GM12878 (cell line): ENCODE measurements around the gene FHL2. TPM values are rescaled to one million over a fixed set of nuclear protein-coding genes. Genes with fewer than 3 reads are reported as not detected.

ENCODE experiments used
- ATAC-seq: fragments of 200-7000 bp; cut with Tn5 transposase; 3 replicates; pipeline ENCODE4 v1.9.1; 2020; ENCODE audit warnings: mild to moderate bottlenecking, moderate library complexity
- BruUV-seq: library from RNA; stranded (reverse); fragments of 400-500 nt; replicated peaks from 2 replicates; lab custom pipeline; 2021; lab: Mats Ljungman, UMichigan
- CTCF ChIA-PET: fragments of 300-600 bp; sonication (Branson Sonifier 250); formaldehyde crosslinking; extraction: SDS; loops from one replicate; lab custom pipeline; 2021; ENCODE audit warnings: inconsistent platforms; lab: Yijun Ruan, JAX
- POLR2A ChIA-PET: fragments of 350-600 bp; formaldehyde crosslinking; extraction: SDS; loops from one replicate; lab custom pipeline; 2021; ENCODE audit warnings: inconsistent platforms; lab: Charles Lee
- RAD21 ChIA-PET: fragments of 300-600 bp; sonication (Branson Sonifier 250); formaldehyde crosslinking; loops from one replicate; lab custom pipeline; 2023; ENCODE audit warnings: antibody characterized with exemption; ENCODE audit not compliant: unreplicated experiment; lab: Charles Lee
- SMC1A ChIA-PET: fragments of 300-600 bp; sonication (Branson Sonifier 250); formaldehyde crosslinking; loops from one replicate; lab custom pipeline; 2023; ENCODE audit not compliant: unreplicated experiment, uncharacterized antibody; lab: Charles Lee
- DNase-seq: peaks from one replicate; pipeline ENCODE4 v3.0.0-alpha.2; 2011; ENCODE audit warnings: low read depth, low spot score
- FAIRE-seq: peaks from 3 replicates; lab custom pipeline; 2011; peaks lifted over from hg19 to GRCh38; lab: Jason Lieb, UNC
- H2AFZ ChIP-seq: 2 replicates; pipeline ENCODE4 v1.6.0; 2011; ENCODE audit warnings: low read depth, low read length, control low read depth; ENCODE audit not compliant: control insufficient read depth
- H3K27ac ChIP-seq: 2 replicates; pipeline ENCODE4 v1.5.1; 2011; ENCODE audit warnings: control low read depth; ENCODE audit not compliant: control insufficient read depth, insufficient read depth
- H3K27me3 ChIP-seq, 2 experiments: replicated peaks in 1 of 2; 2 replicates each; pipeline versions ENCODE4 v1.6.0 to v1.6.1; 2011; ENCODE audit warnings: low read length in 1 of 2; ENCODE audit not compliant: control insufficient read depth in 2 of 2, insufficient read depth in 2 of 2
- H3K36me3 ChIP-seq, 2 experiments: 2 replicates each; pipeline ENCODE4 v1.5.1; 2011; ENCODE audit warnings: low read length in 1 of 2; ENCODE audit not compliant: control insufficient read depth in 2 of 2, insufficient read depth in 2 of 2
- H3K4me1 ChIP-seq: 2 replicates; pipeline ENCODE4 v1.6.1; 2011; ENCODE audit warnings: mild to moderate bottlenecking, low read length, moderate library complexity, mixed read lengths; ENCODE audit not compliant: control insufficient read depth, insufficient read depth
- H3K4me2 ChIP-seq: 2 replicates; pipeline ENCODE4 v1.6.0; 2011; ENCODE audit warnings: control low read depth; ENCODE audit not compliant: control insufficient read depth, insufficient read depth
- H3K4me3 ChIP-seq: fragments of 200-600 bp; sonication (generic); 2 replicates; pipeline ENCODE4 v1.5.1; 2016
- H3K79me2 ChIP-seq: 2 replicates; pipeline ENCODE4 v1.6.0; 2011; ENCODE audit warnings: low read length; ENCODE audit not compliant: control insufficient read depth, insufficient read depth
- H3K9ac ChIP-seq: 2 replicates; pipeline ENCODE4 v1.8.0; 2011; ENCODE audit warnings: low read length, control low read depth, mixed read lengths; ENCODE audit not compliant: control insufficient read depth, insufficient read depth
- H3K9me3 ChIP-seq: replicated peaks from 3 replicates; pipeline ENCODE4 v1.5.1; 2011; ENCODE audit warnings: mild to moderate bottlenecking, low read length; ENCODE audit not compliant: control insufficient read depth, insufficient read depth
- H4K20me1 ChIP-seq: 2 replicates; pipeline ENCODE4 v1.6.0; 2011; ENCODE audit not compliant: control insufficient read depth, insufficient read depth
- EP300 ChIP-seq, 2 experiments: fragments of 150-350 bp in 1 of 2; IDR thresholded peaks; 2 replicates each; pipeline ENCODE4 v1.6.1; 2011 to 2012; ENCODE audit warnings: low read depth in 2 of 2, low read length in 2 of 2, borderline replicate concordance in 1 of 2, improper control_type of control experiment in 1 of 2, inconsistent platforms in 1 of 2; ENCODE audit not compliant: control insufficient read depth in 1 of 2
- EZH2 ChIP-seq: IDR thresholded peaks from 2 replicates; pipeline ENCODE4 v1.6.1; 2012; ENCODE audit warnings: low read depth, mild to moderate bottlenecking, control low read depth, inconsistent platforms, low read length, borderline replicate concordance; ENCODE audit not compliant: control insufficient read depth
- GATAD2B ChIP-seq: fragments of 450-650 bp; conservative IDR thresholded peaks from 2 replicates; pipeline ENCODE4 v1.6.1; 2017; ENCODE audit warnings: low read depth, mild to moderate bottlenecking, moderate library complexity
- KDM1A ChIP-seq: fragments of 200-600 bp; sonication (generic); IDR thresholded peaks from 2 replicates; pipeline ENCODE4 v1.6.1; 2016; ENCODE audit warnings: borderline replicate concordance
- MXI1 ChIP-seq: fragments of 150-350 bp; IDR thresholded peaks from 2 replicates; pipeline ENCODE4 v1.6.1; 2011; ENCODE audit warnings: low read depth, mild to moderate bottlenecking, inconsistent platforms, low read length, improper control_type of control experiment
- TBL1XR1 ChIP-seq: IDR thresholded peaks from 2 replicates; pipeline ENCODE4 v1.6.1; 2012; ENCODE audit warnings: low read depth, low read length, improper control_type of control experiment
- YY1 ChIP-seq: IDR thresholded peaks from 2 replicates; pipeline ENCODE4 v1.6.1; 2011; ENCODE audit warnings: low read depth, mild to moderate bottlenecking, low read length
- ZNF592 ChIP-seq: fragments of 450-650 bp; IDR thresholded peaks from 2 replicates; pipeline ENCODE4 v1.6.1; 2017; ENCODE audit warnings: mild to moderate bottlenecking, moderate library complexity
- WGBS: methylation state at CpG from one replicate; pipeline ENCODE4 v1.1.6; 2016; ENCODE audit warnings: low lambda C conversion rate; ENCODE audit not compliant: insufficient replicate concordance, insufficient coverage; ENCODE audit errors: missing lambda C conversion rate; 5-methylcytosine and 5-hydroxymethylcytosine counted together
- in situ Hi-C: fragments of 300-500 bp; cut with MboI; formaldehyde crosslinking; loops from 9 replicates; pipeline ENCODE4 v1.14.3; 2018; ENCODE audit warnings: mixed read lengths
- intact Hi-C: fragments of 100-400 bp; cut with micrococcal nuclease; formaldehyde crosslinking; loops from one replicate; pipeline ENCODE4 v1.14.2; 2022; ENCODE audit not compliant: unreplicated experiment
- polyA plus RNA-seq, 11 experiments: library from polyadenylated mRNA; depleted of rRNA in 4 of 11; unstranded in 6 of 11; stranded (reverse) in 5 of 11; fragments of >200 nt; fragmentation: Nextera tagmentation in 4 of 11; fragmentation: Illumina TruSeq in 1 of 11; extraction: Ambion mirVana in 4 of 11; extraction: Trizol in 1 of 11; gene quantifications; 1 replicate in 1 of 11; 2 replicates in 10 of 11; pipeline versions ENCODE4 v1.2.1 to v1.2.3, GENCODE V29; 2011 to 2016; ENCODE audit warnings: inconsistent platforms in 2 of 11, missing spikeins in 2 of 11, low read depth in 1 of 11
- total RNA-seq, 4 experiments: library from RNA; depleted of rRNA in 3 of 4; stranded (reverse); fragments of >200 nt in 3 of 4; fragmentation: Illumina TruSeq in 1 of 4; extraction: Trizol in 1 of 4; gene quantifications; 2 replicates each; pipeline versions ENCODE4 v1.2.1 to v1.2.3, GENCODE V29; 2013 to 2021

The FHL2 gene
- total and polyA plus RNA-seq, 10 of the 15 experiments (the other 5 are each of a cell fraction or from before 2014, with no cell fraction given), result 2.2 to 9.9 (median 4.5) TPM

- TF ChIP-seq MXI1, result no peak
- TF ChIP-seq KDM1A, result no peak
- TF ChIP-seq EZH2, result no peak
- no peak for TF ChIP-seq TBL1XR1
- TF ChIP-seq YY1, result no peak
- no peak for TF ChIP-seq ZNF592
Observed at GRCh38 chr2:105400138-105400540, 1.3 kb upstream of the FHL2 start (continued).

GRCh38 chr2:105399207-105399861 is 483 bp upstream of the FHL2 start:
- DNase-seq, result no peak
- Histone ChIP-seq H3K9me3 (no peaks in the 10 kb centered on the region; the same call in 2 of the 3 replicates), H3K4me3 (no peak overlapping the region), H3K27me3 (peaks cover 2 to 16% of the 10 kb centered on the region in 2 experiments), H3K79me2 (no peaks in the 10 kb centered on the region), H3K27ac (no peak overlapping the region), H3K9ac (no peak overlapping the region), H3K4me2 (no peak overlapping the region), H2AFZ (no peak overlapping the region), H3K4me1 (no peaks in the 10 kb centered on the region)
- WGBS, result 64% methylated on average over 37 of the region's 38 CpGs
- POLR2A ChIA-PET, result no interaction called here
- SMC1A ChIA-PET, result interaction anchor here (1.9 kb wide), 1 partner anchor 14 kb away, joined by 8 read pairs; no protein-coding TSS in a partner anchor
- CTCF ChIA-PET, result interaction anchor here (0.7 to 1.4 kb wide), 3 partner anchors 10 to 15 kb away, joined by 3 to 4 read pairs (median 3); no protein-coding TSS in a partner anchor
- RAD21 ChIA-PET, result interaction anchor here (1.1 kb wide), 1 partner anchor 19 kb away, joined by 3 read pairs; no protein-coding TSS in a partner anchor
- no peak for FAIRE-seq
- ATAC-seq, result no peak
- no peak for TF ChIP-seq EP300 (IDR thresholded peaks at IDR 0.05; ENCODE audit: borderline replicate concordance in 1 of 2, control insufficient read depth in 1 of 2, low read depth in 2 of 2, low read length in 2 of 2)
- 0 out of 2 replicates have a peak, but pooled peaks have one; percentile 37 for TF ChIP-seq GATAD2B
- TF ChIP-seq, all 136 proteins: peak for 1
- in situ Hi-C loops (no loop called here), intact Hi-C loops (no loop called here)
- BruUV-seq, result no TSS peak
- H3K36me3 ChIP-seq, result no peaks in the 10 kb centered on the region
- no peaks in the 10 kb centered on the region for H4K20me1 ChIP-seq
